ENCODE results near the gene VSTM2B. TPM values are rescaled to one million over a fixed set of nuclear protein-coding genes. Genes with fewer than 3 reads are reported as not detected.

VSTM2B gene
- total and polyA plus RNA-seq, 2 donors from 2014 or later = not detected

DNA sequence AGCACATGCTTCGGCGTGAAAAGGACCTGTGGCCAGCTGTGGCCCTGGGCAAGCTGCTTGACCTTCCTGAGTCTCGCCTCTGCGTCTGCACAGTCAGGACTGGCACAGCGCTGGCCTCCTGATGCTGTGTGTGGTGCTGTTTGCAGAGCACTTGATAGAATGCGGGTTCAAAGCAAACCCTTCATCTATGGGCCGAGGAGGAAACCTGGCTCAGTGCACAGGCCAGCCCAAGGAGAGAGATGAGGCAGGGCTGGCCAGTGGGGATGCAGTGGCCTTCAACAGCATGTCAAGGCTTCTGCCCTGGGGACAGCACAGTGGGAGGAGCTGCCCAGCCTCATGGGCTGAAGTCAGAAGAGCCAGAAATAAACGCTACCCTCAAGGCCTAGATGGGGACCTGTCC is 21.3 kb upstream of the VSTM2B start:
- TF ChIP-seq, protein P1, sequence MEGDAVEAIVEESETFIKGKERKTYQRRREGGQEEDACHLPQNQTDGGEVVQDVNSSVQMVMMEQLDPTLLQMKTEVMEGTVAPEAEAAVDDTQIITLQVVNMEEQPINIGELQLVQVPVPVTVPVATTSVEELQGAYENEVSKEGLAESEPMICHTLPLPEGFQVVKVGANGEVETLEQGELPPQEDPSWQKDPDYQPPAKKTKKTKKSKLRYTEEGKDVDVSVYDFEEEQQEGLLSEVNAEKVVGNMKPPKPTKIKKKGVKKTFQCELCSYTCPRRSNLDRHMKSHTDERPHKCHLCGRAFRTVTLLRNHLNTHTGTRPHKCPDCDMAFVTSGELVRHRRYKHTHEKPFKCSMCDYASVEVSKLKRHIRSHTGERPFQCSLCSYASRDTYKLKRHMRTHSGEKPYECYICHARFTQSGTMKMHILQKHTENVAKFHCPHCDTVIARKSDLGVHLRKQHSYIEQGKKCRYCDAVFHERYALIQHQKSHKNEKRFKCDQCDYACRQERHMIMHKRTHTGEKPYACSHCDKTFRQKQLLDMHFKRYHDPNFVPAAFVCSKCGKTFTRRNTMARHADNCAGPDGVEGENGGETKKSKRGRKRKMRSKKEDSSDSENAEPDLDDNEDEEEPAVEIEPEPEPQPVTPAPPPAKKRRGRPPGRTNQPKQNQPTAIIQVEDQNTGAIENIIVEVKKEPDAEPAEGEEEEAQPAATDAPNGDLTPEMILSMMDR (IDR thresholded peaks at IDR 0.05; ENCODE audit: borderline replicate concordance, extremely low read depth, insufficient read depth) = no peak
- Histone ChIP-seq H3K27ac (ENCODE audit: low read depth in 2 of 2, low read length in 2 of 2) (no peak overlapping the region), H3K27me3 (ENCODE audit: control insufficient read depth, insufficient read depth, low read length) (no peaks in the 10 kb centered on the region), H3K4me3 (ENCODE audit: low read length in 3 of 3) (no peak overlapping the region), H3K36me3 (ENCODE audit: control insufficient read depth in 2 of 3, insufficient read depth in 3 of 3, low read length in 3 of 3) (no peaks in the 10 kb centered on the region), H3K9me3 (ENCODE audit: control insufficient read depth in 2 of 3, insufficient read depth in 1 of 3, low read length in 3 of 3) (no peaks in the 10 kb centered on the region), H3K9ac (ENCODE audit: low read length in 3 of 3) (no peak overlapping the region), H3K4me1 (ENCODE audit: control insufficient read depth in 2 of 3, insufficient read depth in 2 of 3, low read depth in 1 of 3, low read length in 3 of 3) (no peaks in the 10 kb centered on the region)
- intact Hi-C loops (cut with DNase I) = no loop called here
- DNase-seq (peak in 1 of 5 donors; percentile 55), FAIRE-seq (no peak)

DNA sequence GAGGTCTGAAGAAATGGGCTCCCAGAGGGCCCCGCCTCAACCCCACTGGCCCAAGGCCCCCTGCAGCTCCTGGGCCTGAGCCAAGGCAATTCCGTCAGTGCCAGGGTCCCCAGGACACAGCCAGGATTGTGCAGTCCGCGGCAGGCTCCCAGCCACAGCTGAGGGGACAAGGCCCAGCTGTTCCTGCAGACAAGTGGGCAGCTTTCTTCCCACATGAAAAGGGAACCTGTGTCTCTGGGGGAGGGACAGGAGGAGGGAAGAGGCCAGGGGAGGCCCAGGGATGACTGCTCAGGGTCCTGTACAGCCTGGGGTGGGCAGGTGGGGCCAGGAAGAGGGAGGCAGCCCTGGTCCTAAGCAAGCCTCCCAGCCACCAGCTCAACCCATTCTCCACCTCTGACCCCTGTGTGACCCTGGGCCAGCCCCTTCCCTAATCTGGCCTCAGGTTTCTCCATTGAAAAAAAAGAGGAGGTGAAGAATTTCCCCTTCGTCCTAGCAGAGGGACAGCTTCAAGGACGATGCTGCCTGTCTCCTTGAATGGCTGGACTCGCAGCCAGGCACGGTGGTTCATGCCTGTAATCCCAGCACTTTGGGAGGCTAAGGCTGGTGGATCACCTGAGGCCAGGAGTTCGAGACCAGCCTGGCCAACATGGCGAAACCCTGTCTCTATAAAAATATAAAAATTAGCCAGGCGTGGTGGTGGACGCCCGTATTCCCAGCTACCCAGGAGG is 20.5 kb upstream of the VSTM2B start:
- FAIRE-seq = no peak

DNA sequence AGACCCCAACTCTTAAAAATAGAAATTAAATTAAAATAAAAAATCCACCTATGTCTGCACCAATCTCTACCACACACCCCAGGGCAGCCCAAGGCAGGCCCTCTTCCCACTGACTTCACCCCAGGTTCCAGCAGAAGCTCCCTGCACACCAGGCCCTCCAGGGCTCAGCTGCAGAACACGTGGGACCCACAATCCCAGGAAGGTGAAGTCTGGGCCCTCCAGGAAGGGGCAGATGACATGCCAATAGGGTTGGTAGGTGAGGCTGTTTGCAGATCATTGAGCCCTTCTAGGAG is 19.2 kb upstream of the VSTM2B start:
- intact Hi-C loops (cut with DNase I) = no loop called here
- FAIRE-seq = no peak
- no peaks in the 10 kb centered on the region for H3K9me3 ChIP-seq (ENCODE audit: control insufficient read depth in 2 of 3, insufficient read depth in 1 of 3, low read length in 3 of 3)

More for the DNA sequence above, 20.5 kb upstream of the VSTM2B start:
- peak; percentile 38 to 57 (median 47) for DNase-seq
- intact Hi-C loops (cut with DNase I) = no loop called here
- TF ChIP-seq, protein P1 (IDR thresholded peaks at IDR 0.05; ENCODE audit: borderline replicate concordance, extremely low read depth, insufficient read depth) = no peak
- H3K9ac ChIP-seq (ENCODE audit: low read length in 3 of 3) = no peak overlapping the region
- no peak overlapping the region for H3K4me3 ChIP-seq (ENCODE audit: low read length in 3 of 3)
- H3K4me1 ChIP-seq (ENCODE audit: control insufficient read depth in 2 of 3, insufficient read depth in 2 of 3, low read depth in 1 of 3, low read length in 3 of 3) = no peaks in the 10 kb centered on the region
- H3K27ac ChIP-seq (ENCODE audit: low read depth in 2 of 2, low read length in 2 of 2) = no peak overlapping the region
- no peaks in the 10 kb centered on the region for H3K27me3 ChIP-seq (ENCODE audit: control insufficient read depth, insufficient read depth, low read length)
- no peaks in the 10 kb centered on the region for H3K36me3 ChIP-seq (ENCODE audit: control insufficient read depth in 2 of 3, insufficient read depth in 3 of 3, low read length in 3 of 3)
- H3K9me3 ChIP-seq (ENCODE audit: control insufficient read depth in 2 of 3, insufficient read depth in 1 of 3, low read length in 3 of 3) = no peaks in the 10 kb centered on the region

More for the DNA sequence above, 19.2 kb upstream of the VSTM2B start:
- peak in 1 of 5 donors; percentile 18 for DNase-seq
- no peaks in the 10 kb centered on the region for H3K4me1 ChIP-seq (ENCODE audit: control insufficient read depth in 2 of 3, insufficient read depth in 2 of 3, low read depth in 1 of 3, low read length in 3 of 3)
- no peak overlapping the region for H3K9ac ChIP-seq (ENCODE audit: low read length in 3 of 3)
- H3K27ac ChIP-seq (ENCODE audit: low read depth in 2 of 2, low read length in 2 of 2) = no peak overlapping the region
- H3K36me3 ChIP-seq (ENCODE audit: control insufficient read depth in 2 of 3, insufficient read depth in 3 of 3, low read length in 3 of 3) = no peaks in the 10 kb centered on the region
- no peaks in the 10 kb centered on the region for H3K27me3 ChIP-seq (ENCODE audit: control insufficient read depth, insufficient read depth, low read length)
- TF ChIP-seq, protein P1 (IDR thresholded peaks at IDR 0.05; ENCODE audit: borderline replicate concordance, extremely low read depth, insufficient read depth) = no peak
- H3K4me3 ChIP-seq (ENCODE audit: low read length in 3 of 3) = no peak overlapping the region
